T-helper 1 cell treated with Interleukin-12 subunit alpha and Interleukin-12 subunit beta and Interleukin-4 antibody, amounts not matched to agents 30 ng/mL and 1 ng/mL, for 36 hours (primary cell): ENCODE measurements around the gene ATP5IF1. TPM values are rescaled to one million over a fixed set of nuclear protein-coding genes. Genes with fewer than 3 reads are reported as not detected.

Experiments used
- total RNA-seq: library from RNA; stranded (reverse); gene quantifications from 2 replicates; pipeline ENCODE4 v1.2.3, GENCODE V29; 2022

The ATP5IF1 gene
- total RNA-seq, 1 donor from 2014 or later: 148 TPM

Other genes starting within 250 kb of the ATP5IF1 start
- gene EYA3, start 147.5 kb upstream of the ATP5IF1 start, total RNA-seq: 34.3 and 36.2 TPM in 2 replicates
- gene PTAFR, start 59.4 kb upstream of the ATP5IF1 start, total RNA-seq: 0.49 and 0.90 TPM in 2 replicates
- gene DNAJC8, start 3.1 kb upstream of the ATP5IF1 start, total RNA-seq: 100 and 102 TPM in 2 replicates
- gene SESN2, start 23.4 kb downstream of the ATP5IF1 start, total RNA-seq: 15.0 and 16.9 TPM in 2 replicates
- 18.0 and 19.6 TPM in 2 replicates for gene MED18, start 92.9 kb downstream of the ATP5IF1 start, total RNA-seq
- gene PHACTR4, start 133.6 kb downstream of the ATP5IF1 start, total RNA-seq: 31.8 and 33.9 TPM in 2 replicates